Measurements from ENCODE around the gene LRRC56. TPM values are rescaled to one million over a fixed set of nuclear protein-coding genes. Genes with fewer than 3 reads are reported as not detected.
"Not testable (repeated sequence)": the region's sequence is repeated elsewhere in the genome, so short reads cannot be mapped to it uniquely, and the experiment has no call there.

The LRRC56 gene
- total and polyA plus RNA-seq, 9 of the 15 experiments (the other 6 are each of a cell fraction or from before 2014, with no cell fraction given): 0.03 to 4.5 (median 1.0) TPM; not detected in 1

- POLR2A ChIA-PET; intact Hi-C loops (cut with micrococcal nuclease); CTCF ChIA-PET (ENCODE audit: low intra/inter-chr PET ratio); H3K9me1 ChIP-seq (ENCODE audit: control insufficient read depth, insufficient read depth, low read length); ATAC-seq; BruUV-seq (replicated peaks); in situ Hi-C loops (cut with MboI); H3K27me3 ChIP-seq (ENCODE audit: control insufficient read depth in 2 of 2, insufficient read depth in 2 of 2, low read length in 2 of 2); H3K9me3 ChIP-seq (replicated peaks; ENCODE audit: control insufficient read depth, insufficient read depth, low read depth, low read length); TF ChIP-seq TOE1 (CRISPR knock-in tag; IDR thresholded peaks at IDR 0.05; ENCODE audit: borderline replicate concordance, low read depth): not testable (repeated sequence)
- Histone ChIP-seq H3K4me2 (ENCODE audit: insufficient read depth, low read length) (peak overlapping the region; percentile 94), H3K36me3 (ENCODE audit: control insufficient read depth, insufficient read depth, low read length) (peaks cover 19% of the 10 kb centered on the region; the same call in 2 of the 3 replicates), H3K4me3 (peak overlapping the region; percentile 66), H4K20me1 (replicated peaks; ENCODE audit: control insufficient read depth, insufficient read depth, low read length) (peaks cover 23% of the 10 kb centered on the region), H2AFZ (ENCODE audit: low read depth, low read length) (0 out of 2 replicates have a peak overlapping the region, but pooled peaks have one; percentile 68), H3K4me1 (replicated peaks in 1 of 2; ENCODE audit: control insufficient read depth in 2 of 2, insufficient read depth in 2 of 2, low read length in 2 of 2) (peaks cover 41 to 68% of the 10 kb centered on the region in 2 experiments), H3K9ac (ENCODE audit: insufficient read depth in 1 of 2, low read depth in 2 of 2, low read length in 2 of 2) (peak overlapping the region in 1 of 2 experiments; percentile 75; a peak in 1 of 4 replicates), H3K79me2 (ENCODE audit: control insufficient read depth, insufficient read depth, low read length) (peaks cover 48% of the 10 kb centered on the region), H3K27ac (ENCODE audit: extremely low read depth, low read depth, low read length) (peak overlapping the region; percentile 52; the same call in 1 of the 3 replicates)
- DNase-seq (ENCODE audit: extremely low read depth in 1 of 4, low spot score in 3 of 4) (peak in 1 of 4 experiments; percentile 68), FAIRE-seq (peak; percentile 70)
- WGBS (ENCODE audit: insufficient coverage, low coverage, missing lambda C conversion rate): 7% methylated on average over 12 of the region's 14 CpGs
- 0 out of 4 replicates have a peak, but pooled peaks of 1 of the 2 experiments have one; percentile 10 for TF ChIP-seq MAZ (CRISPR knock-in tag; conservative IDR thresholded peaks at IDR 0.05 in 1 of 2, IDR thresholded peaks at IDR 0.05 in 1 of 2)
- peak; percentile 99 for TF ChIP-seq TOE1 (IDR thresholded peaks at IDR 0.05; ENCODE audit: borderline replicate concordance)
- peak; percentile 65 for TF ChIP-seq L3MBTL2 (IDR thresholded peaks at IDR 0.05)
- 0 out of 2 replicates have a peak, but pooled peaks have one; percentile 15 for TF ChIP-seq HDAC2 (IDR thresholded peaks at IDR 0.05)
- TF ChIP-seq, protein P1, sequence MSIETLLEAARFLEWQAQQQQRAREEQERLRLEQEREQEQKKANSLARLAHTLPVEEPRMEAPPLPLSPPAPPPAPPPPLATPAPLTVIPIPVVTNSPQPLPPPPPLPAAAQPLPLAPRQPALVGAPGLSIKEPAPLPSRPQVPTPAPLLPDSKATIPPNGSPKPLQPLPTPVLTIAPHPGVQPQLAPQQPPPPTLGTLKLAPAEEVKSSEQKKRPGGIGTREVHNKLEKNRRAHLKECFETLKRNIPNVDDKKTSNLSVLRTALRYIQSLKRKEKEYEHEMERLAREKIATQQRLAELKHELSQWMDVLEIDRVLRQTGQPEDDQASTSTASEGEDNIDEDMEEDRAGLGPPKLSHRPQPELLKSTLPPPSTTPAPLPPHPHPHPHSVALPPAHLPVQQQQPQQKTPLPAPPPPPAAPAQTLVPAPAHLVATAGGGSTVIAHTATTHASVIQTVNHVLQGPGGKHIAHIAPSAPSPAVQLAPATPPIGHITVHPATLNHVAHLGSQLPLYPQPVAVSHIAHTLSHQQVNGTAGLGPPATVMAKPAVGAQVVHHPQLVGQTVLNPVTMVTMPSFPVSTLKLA (conservative IDR thresholded peaks at IDR 0.05): peak in 1 of 2 experiments; percentile 32; a peak in 1 of 4 replicates
- peak; percentile 90 for TF ChIP-seq CBFA2T2 (conservative IDR thresholded peaks at IDR 0.05)
- peak; percentile 83 for TF ChIP-seq C11orf30 (IDR thresholded peaks at IDR 0.05; ENCODE audit: low read depth)
- peak; percentile 91 for TF ChIP-seq ZNF316 (IDR thresholded peaks at IDR 0.05)
- 0 out of 2 replicates have a peak, but pooled peaks have one; percentile 29 for TF ChIP-seq DPF2 (IDR thresholded peaks at IDR 0.05)
- TF ChIP-seq HDGF (IDR thresholded peaks at IDR 0.05): peak; percentile 64; the same call in 1 of the 2 replicates
- peak; percentile 45; the same call in 1 of the 2 replicates for TF ChIP-seq ZEB2 (IDR thresholded peaks at IDR 0.05)
- peak; percentile 79 for TF ChIP-seq BHLHE40 (IDR thresholded peaks at IDR 0.05; ENCODE audit: low read length)
- TF ChIP-seq, protein P2, sequence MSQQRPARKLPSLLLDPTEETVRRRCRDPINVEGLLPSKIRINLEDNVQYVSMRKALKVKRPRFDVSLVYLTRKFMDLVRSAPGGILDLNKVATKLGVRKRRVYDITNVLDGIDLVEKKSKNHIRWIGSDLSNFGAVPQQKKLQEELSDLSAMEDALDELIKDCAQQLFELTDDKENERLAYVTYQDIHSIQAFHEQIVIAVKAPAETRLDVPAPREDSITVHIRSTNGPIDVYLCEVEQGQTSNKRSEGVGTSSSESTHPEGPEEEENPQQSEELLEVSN (IDR thresholded peaks at IDR 0.05; ENCODE audit: borderline replicate concordance in 1 of 2, extremely low read depth in 1 of 2, insufficient read depth in 1 of 2, insufficient read length in 1 of 2, low read depth in 1 of 2, low read length in 1 of 2, poor library complexity in 1 of 2, severe bottlenecking in 1 of 2): peak in 1 of 2 experiments; percentile 35
- TF ChIP-seq RAD51 (IDR thresholded peaks at IDR 0.05; ENCODE audit: borderline replicate concordance, low read depth): peak; percentile 98
These were observed 36.8 kb downstream of the LRRC56 start for GRCh38 chr11:574031-574570.
